ENCODE data around the gene PAMR1.

Gene PAMR1

DNA sequence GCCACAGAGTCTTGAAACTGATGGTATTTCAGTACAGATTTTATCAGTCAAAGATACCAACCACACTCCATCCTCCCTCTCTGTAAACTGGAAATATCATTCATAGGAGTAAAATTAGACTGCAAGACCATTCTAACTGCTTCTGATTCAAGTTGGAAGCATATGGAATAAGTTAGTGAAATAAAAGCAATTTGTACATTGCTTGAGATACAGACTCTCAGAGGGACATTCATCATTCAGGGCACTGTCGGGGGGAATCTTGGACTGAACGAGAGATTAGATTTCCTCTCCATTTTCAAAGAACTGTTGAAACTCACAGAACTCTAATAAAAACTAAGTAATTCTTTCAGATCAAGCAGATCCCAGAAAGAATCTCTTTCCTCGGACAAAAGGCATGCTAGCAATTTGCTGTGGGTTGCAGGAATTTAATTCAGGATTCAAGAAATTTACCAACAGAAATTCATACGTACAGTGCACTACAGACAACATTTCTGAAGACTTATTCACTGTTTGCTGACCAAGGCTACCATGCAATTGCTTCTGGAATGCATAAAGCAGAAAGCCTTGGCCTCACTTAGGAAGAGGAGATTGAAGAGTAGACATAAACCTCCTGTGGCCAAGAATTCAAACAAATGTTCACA, 34.1 kb downstream of the PAMR1 start:
- no peak for DNase-seq

DNA sequence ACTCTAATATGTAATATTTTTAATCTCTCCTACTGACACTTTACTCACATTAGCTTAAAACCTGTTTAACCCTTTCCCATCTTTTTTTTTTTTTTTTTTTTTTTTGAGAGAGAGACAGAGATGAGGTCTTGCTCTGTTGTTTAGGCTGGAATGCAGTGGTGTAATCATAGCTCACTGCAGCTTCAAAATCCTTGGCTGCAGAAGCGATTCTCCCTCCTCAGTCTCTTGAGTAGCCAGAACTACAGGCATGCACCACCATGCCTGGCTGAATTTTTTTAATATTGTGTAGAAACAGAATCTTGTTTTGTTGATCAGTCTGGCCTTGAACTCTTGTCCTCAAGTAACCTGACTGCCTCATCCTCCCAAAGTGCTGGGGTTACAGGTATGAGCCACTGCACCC, 37.3 kb downstream of the PAMR1 start:
- no peak for DNase-seq

DNA sequence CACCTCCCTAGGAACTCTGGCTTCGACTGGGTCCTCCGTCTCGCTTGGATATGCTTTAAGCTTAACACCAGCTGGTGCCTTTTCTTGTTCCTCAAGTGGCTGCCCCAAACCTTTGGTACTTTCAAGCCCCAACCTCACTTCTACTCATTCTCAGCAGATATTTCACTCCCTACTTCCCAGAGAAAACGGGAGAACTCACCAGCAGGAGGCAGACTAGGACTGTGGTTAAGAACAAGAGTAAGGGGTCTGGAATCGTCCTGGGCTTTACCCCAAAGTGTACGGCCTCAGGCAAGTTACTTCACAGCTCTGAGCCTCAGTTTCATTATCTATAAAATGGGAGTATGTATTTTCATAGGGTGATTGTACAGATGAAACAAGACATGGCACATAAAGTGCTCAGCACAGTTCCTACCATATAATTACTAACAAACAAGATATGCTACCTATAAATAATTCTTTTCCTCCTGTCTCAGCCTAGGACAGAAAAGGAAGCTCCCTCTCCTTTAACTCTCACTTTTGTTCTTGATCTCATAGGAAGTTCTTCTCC, 37.8 kb downstream of the PAMR1 start:
- DNase-seq = peak; percentile 5

DNA sequence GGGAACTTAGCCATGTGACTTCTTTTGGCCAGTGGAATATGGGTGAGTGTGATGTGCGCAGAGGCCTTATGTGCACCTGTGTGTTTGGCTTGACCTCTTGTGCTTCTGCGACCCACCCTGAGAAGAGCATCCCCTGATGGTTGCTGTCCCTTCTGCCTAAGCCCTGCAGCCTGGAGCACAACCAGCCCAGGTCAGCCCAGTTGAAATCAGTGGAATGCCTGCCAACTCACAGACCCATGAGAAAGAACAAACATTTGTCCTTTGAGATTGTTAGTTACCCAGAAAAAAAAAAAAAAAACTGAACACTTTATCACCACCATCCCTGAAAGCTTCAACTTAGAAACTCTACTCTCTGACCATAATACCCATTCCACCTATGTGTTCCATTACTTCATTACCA, 38.5 kb downstream of the PAMR1 start:
- DNase-seq = no peak

DNA sequence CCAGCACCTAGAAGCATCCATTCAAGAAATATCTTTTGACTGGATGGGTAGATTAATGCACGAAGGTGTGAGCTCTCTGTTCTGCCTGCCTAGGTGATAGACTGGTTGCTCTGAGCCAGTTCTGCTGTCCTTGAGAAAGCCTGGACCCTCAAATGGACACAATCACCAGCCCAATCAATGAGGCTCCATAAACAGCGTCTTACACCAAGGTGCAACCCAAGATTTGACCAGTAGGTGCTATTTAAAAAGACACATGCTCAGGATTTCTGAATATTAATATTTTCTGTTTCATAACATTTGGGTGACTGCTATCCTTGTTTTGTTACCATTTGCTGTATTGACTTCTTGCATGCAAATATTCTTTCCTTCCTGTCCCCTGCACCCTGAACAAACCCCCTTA, 39.0 kb downstream of the PAMR1 start:
- DNase-seq = no peak

DNA sequence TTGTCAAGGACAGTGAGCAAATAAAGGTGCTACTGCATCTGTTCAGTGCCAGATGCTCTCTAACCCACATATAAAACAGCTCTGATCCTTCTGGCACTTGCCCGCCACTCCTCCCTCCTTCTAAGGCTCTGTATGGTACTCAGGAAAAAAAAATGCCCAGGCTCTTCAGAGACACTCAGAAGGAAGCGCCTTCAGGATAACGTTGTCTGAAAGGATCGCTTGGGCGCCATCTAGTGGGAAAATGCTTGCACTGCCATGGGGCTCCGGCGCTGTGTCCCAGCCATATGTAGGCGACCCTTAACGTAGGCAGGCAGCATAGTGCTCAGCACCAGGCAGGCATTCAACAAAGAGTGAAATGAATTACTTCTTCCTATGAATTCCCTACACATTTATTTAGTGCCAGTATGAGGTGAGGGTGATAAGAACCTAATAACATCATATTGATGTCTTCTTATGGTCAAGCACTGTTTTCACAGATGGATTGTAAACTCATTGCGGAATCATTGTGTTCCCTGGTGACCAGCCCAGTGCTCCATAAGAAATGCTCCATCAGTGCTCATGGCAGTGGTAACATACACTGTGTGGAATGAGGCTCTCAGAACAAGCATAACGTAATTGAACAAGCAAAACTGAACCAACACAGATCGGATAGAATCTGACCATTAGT, 39.6 kb downstream of the PAMR1 start:
- peak; percentile 57 for DNase-seq

DNA sequence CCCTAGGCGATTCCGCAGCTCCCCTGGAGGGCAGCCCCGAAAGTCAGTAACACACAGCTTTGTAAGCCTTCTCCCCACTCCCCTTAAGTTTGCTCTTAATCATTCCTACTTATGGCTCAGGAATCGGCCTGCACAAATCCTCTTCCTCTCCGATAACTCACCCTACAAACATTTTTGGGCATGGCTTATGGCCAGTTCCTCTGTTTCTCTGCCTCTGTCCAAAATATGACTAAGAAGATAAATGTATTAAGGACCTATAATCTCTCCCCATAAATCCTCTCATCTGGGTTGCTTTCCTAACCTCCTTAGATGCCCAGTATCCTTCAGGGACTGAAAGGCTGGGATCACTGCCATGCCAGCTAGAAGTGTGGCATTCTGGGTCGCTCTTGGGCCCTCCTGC, 41.0 kb downstream of the PAMR1 start:
- DNase-seq = no peak

DNA sequence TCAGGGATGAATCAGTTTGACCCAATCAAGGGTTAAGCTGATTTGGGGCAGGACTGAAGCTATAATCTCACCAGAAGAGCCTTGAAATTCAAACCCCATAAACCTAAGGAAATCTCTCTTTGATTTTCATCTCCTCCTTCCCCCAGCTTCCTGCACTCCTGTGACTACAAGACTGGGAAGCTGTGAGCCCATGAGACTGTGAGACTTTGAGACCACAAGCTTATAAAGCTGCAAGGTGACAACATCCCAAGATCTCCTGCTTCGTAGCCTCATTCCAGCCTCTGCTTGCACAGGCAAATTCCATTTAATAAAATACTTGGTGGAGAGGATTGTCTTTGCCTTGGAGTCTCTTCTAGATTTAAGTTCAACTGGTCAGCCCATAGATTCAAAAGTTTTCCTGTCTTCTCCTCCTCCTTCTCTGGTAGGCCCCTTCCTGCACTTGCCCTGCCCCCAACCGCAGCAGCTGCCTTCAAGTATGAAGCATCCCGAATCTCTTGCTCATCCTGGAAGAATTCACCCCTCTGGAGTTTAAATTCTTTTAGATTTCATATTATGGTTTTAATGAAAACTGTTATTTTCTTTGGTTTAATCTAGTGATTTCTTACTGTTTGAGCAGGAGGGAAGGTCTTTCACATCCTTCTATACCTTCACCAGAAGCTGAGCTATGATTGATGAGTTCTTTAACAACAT, 42.1 kb downstream of the PAMR1 start:
- DNase-seq = no peak

DNA sequence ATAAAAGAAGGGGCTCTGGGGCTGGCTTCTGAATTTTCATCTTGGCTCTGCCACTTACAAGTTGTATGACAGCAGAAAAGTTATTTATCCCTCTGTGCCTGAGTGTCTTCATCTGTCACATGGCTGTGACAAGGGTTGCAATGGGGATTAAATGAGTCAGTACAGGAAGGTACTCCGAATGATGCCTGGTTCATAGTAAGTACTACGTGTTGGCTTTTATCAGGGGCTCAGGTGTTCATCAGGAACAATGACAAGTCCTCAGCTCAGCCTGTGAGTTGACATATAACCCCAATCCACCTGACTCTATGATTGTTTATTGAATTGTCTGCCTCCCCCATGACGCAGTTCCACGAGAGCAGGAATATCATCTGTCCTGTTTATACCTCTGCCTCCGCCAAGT, 45.7 kb downstream of the PAMR1 start:
- DNase-seq = no peak

DNA sequence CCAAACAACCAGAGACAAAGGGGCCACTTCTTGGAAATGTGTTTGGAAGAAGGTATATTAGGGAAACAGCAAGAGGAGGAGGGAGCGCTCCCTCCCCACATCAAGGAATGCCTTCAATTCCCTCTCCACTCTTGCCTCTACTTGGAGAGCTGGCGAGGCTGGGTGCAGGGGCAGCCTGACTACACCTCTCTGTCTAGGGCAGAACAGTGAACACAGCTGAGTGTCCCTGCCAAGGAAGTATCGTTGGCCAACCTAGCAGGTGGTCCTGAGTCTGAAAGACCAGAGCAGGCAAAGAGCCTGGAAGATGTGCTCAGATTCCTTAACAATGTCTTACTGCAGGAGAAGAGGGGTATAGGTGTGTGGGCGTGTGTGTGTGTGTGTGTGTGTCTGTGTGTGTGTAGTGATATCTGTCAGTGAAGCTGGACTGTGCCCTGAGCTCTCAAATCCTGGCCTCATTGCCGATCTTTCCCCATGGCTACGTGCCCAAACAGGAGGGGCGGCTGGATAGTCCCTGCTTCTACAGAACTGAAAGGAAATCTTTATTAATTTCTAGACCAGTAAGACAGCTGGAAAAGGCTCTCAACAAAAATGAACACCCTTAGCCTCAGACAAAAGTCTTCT, 46.8 kb downstream of the PAMR1 start:
- DNase-seq = no peak

DNA sequence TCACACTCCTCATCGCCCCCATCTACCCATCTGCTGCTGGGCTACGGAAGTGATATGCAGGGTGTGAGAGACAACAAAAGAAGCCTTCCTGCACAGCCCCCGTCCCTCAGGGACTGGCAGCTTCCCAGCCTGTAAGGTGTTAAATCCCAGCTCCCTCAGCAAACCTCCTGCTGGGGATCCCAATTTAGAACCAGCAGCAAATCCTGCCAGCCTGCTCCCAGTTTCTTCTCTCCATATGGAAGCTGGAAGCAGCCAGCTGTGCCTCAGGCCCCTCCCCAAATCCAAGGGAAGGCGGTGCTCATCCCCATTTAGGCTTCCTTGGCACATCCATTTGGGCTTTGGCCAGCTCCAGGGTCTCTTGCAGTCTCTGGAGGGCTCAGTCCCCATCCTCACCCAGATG, 47.5 kb downstream of the PAMR1 start:
- no peak for DNase-seq

DNA sequence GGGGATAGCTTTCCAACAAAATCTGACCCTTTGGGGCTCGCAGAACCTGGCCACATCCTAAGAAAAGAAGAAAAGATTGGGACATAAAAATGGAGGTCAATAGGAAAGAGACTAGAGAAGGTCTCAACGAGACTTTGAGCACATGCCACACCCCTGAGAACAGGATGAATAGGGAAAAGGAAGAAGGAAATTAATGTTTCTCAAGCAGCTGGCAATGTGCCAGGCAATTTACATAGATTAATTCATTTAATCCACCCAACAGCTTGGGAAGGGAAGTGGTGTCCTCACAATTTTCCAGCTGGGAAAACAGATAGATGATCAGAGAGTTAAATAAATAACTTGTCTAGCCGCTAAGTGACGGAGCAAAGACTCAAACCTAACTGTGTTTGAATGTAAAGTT, 50.7 kb downstream of the PAMR1 start:
- no peak for DNase-seq

DNA sequence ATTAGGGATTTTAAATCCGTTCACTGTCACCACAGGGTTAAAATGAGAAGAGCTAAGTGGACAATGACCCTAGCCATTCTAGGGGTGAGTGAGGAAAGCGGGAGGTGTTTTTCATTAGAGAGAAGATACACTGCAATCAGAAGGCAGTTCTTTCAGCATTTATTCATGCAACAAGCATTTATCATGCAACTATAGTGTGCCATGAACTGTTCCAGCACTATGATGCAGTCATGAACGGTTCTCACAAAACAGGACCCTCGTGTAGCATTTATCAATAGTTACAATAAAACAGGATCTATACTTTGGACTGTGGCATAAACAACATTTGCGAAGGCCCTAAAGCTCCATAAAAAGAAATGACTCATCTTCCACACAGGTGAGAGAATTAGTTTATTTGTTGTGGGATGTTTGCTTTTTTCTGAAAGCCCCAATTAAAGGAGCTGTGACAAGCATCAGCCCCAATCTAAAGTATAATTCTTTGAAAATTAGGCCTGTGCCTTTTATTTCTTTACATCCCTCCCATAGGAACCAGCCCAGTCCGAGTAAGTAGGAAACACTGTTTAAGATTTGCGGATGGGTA, 51.5 kb downstream of the PAMR1 start:
- DNase-seq = no peak

DNA sequence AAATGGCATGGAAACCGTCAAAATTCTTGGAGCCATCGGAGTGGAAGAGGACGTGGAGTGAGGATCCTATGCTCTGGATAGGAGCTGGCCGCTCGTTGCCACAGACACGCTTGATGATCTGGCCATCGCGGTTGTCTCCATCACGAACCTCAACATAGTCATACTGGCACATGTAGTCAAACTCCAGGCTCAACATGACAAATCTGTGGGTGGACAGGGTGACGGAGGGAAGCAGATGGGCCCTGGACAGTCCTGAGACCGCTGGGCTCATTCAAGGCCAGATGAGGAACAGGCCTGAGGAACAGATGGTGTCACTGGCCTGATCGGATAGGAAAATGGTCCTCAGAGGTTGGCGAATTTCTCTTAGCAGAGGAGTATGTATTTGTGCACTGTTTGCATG, 54.8 kb downstream of the PAMR1 start:
- DNase-seq = no peak

DNA sequence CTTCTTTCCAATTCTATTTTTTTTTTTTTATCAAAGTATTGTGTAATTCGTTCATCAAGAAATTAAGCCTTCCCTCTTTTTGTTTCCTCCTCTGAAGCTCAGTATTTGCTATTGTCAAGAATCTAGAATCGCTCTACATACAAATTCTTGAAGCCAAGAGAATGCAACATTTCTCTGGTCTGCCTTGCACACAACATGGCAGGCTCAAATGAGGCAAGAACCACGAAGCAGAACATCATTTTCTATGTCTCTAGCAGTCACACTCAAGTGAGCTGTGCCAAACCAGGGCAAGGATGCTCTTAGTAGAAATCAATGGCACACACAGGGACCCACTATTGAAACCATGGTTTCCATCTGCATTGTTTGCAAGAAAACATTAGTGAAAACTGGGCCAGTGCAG, 59.4 kb downstream of the PAMR1 start:
- DNase-seq = no peak

DNA sequence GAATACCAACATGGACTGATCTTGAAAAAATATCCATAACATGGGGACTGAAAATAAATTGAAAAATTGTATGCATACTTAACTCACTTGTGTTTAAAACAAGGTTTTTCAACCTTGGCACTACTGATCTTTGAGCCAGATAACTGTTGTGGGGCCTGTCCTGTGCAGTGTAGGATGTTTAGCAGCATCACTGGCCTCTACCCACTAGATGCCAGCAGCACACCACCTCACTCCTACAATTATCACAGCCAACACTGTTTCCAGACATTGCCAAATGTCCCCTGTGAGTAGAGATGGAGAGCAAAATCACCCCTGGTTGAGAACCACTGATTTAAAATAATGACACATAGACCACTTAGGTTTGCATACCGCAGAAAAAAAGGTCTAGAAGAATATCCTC, 61.1 kb downstream of the PAMR1 start:
- no peak for DNase-seq

DNA sequence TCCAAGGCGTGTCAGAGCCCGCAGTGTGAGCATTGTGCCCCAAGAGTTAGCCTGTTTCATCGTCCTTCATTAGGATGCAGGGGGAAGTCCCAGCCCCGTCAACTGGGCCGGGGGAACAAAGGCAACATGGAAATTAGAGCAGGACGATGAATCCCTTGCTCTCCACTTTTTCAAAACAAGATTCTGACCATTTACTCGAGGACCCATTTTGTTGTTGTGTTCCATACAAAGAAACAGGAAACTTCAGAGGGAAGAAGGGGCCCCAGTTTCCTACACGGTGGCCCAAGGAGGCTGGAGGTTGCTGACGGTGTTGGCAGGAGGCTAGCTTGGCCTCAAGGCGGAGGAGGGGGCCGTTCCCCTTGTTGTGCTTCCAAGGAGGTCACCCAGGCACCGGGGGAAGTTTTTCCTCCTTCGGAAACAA, 62.1 kb downstream of the PAMR1 start:
- no peak for DNase-seq

DNA sequence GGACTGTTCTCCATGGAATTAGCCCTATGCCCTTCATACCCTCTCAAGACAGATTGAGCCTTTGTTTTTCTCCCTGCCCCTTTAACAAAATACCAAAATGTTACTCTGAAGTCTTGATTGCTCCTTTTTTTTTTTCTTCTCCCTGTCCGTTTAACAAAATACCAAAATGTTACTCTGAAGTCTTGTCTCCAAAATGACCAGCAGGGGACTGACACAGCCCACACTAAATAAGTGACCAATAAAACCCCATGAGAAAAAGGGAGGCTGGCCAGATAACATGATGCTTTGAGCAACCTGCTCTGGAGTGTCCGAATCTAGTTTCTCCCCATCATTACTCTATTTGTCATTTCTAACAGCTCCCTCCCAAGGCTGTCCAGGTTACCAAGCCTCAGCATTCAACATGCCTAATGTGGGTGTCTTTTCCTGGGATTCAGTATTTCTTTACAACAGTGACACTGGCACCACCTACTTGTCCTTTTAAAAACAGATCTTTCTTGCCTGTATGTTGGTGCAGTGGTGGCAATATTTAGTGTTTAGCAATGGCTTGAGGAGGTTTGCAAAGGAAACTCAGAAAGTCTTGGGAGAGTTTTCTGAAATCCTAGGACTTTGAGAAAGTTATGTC, 63.4 kb downstream of the PAMR1 start:
- no peak for DNase-seq

DNA sequence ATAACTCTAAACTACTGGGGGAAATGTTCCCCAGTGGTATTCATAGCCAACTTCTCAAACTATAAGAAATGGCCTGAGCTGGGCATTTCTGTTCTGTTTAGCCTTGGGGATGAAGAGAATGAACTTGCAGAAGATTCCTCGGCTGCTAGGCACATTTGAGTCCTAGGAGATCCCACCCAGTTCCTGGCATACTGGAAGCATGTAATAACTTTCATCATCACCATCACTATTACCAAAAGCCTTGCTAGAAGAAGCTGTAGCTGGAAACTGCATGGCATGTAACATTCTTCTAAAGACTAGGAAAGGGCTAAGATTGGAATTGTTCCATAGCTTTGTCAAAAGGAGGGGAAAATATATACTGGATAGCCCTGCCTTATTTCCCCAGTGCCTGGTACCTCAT, 65.9 kb downstream of the PAMR1 start:
- DNase-seq = no peak

DNA sequence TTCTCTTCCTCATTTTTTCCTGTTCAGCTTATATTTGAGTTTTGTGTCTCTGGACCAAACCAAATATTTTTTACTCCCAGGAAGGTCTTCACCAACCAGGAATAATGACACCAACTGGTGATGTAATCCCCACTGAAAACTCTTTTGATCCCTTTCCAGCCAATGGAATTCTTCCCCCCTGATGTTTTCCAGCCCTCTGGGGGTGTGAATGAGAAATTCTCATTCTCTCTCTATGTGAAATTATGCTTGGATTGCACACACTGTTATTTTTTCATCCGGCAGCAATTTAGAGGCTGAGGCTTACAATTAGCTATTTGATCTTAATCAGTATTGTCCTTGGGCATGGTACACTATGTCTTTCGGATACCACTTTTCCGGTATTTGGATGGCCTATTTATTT, 66.6 kb downstream of the PAMR1 start:
- no peak for DNase-seq

DNA sequence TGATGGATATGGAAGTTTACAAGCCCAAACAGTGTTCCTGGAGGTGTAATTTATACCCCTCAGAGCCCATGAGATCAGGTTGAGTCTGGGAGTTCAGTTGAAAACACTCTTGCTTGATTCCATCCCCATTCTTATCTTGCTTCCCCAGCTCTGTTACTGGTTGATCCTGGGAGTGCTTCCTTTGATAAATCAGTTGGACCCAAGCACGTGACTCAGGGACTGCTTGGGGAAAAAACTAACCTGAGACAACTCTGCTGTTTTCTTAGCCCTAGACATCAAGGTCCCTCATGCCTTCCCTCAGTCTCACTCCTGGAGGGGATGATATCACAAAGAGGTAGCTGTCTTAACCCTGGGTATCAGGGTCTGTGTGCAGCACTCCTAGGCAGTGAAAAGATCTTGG, 71.1 kb downstream of the PAMR1 start:
- no peak for DNase-seq

DNA sequence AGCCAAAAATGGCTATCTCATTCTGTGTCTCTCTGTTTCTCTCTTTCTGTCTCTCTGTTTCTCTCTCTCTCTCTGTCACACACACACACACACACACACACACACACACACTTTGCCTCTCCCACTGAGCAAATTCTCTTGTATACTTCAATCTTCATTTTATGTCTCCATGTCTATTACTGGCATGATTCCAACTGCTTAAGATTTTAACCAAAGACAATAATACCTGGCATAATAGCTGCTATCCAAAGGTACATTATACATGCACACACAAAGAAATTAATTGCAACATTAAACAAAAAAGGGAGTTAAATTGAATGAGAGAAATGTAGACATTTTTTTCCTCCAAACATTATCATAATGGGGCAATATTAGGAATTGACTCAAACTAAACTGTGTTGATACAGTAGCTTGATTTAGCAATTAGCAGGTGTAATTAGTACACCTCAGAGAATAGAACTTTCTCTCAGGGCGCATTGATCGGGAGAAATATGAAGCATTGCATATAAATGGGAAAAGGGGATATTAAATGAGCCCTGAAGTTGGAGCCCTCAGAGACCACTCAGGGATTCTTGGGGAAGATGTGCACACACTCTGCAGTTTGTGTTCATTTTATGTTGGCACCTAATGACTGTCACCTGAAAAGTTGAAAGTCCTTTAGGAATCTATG, 88.7 kb downstream of the PAMR1 start:
- no peak for DNase-seq

Measured in NCI-H510A treated with DMSO at 0.1 percent for 48 hours (cell line).